Measurements from ENCODE around the gene GTF2F1.
"Not testable (repeated sequence)": the region's sequence is repeated elsewhere in the genome, so short reads cannot be mapped to it uniquely, and the experiment has no call there.

The GTF2F1 gene

DNA sequence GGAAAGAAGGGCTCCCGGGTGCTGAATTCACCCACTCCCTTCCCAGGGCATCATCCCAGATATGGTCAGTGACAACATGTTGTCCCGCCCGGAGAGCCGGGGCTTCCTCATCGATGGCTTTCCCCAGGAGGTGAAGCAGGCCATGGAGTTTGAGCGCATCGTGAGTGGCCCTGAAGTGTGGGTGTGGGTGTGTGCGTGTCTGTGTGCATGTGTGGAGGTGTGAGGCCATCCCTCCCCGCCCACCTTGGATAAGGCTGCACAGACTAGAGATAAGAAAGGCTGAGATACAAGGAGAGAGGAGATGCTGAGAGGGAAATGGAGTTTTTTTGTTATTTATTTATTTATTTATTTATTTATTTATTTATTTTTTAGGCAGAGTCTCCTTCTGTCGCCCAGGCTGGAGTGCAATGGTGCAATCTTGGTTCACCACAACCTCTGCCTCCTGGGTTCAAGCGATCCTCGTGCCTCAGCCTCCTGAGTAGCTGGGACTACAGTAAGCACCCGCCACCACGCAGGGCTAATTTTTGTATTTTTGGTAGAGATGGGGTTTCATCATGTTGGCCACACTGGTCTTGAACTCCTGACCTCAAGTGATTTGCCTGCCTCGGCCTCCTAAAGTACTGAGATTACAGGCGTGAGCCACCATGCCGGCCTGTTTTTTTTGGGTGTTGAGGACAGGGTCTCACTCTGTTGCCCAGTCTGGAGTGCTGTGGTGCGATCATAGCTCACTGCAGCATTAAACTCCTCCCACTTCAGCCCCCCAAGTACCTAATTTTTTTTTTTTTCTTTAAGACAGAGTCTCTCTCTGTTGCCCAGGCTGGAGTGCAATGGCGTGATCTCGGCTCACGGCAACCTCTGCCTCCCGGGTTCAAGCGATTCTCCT, 7.3 kb upstream of the GTF2F1 start:
- H3K36me3 ChIP-seq (ENCODE audit: control insufficient read depth in 1 of 2, insufficient read depth in 2 of 2, low read length in 2 of 2); H3K79me2 ChIP-seq (ENCODE audit: control insufficient read depth, insufficient read depth, low read length, poor library complexity); H3K27ac ChIP-seq (ENCODE audit: low read depth, low read length); DNase-seq; H2BK120ac ChIP-seq (ENCODE audit: insufficient read depth, low read length, poor library complexity); H3K4me1 ChIP-seq (ENCODE audit: control insufficient read depth in 1 of 2, insufficient read depth in 2 of 2, low read length in 2 of 2); H3K4me3 ChIP-seq (ENCODE audit: low read depth, low read length); H2BK12ac ChIP-seq (ENCODE audit: low read length); H3K9me3 ChIP-seq (ENCODE audit: insufficient read depth, low read depth, low read length); H3K27me3 ChIP-seq (ENCODE audit: insufficient read depth, low read length); H4K8ac ChIP-seq (ENCODE audit: low read depth, low read length); H3K18ac ChIP-seq (ENCODE audit: low read length); H3K9ac ChIP-seq (ENCODE audit: low read length); H3K23ac ChIP-seq (ENCODE audit: low read length); H3K14ac ChIP-seq (ENCODE audit: low read length); H2AK5ac ChIP-seq (ENCODE audit: low read length); H4K12ac ChIP-seq (ENCODE audit: low read depth, low read length); H3K79me1 ChIP-seq (ENCODE audit: low read length); H2AFZ ChIP-seq (ENCODE audit: insufficient read depth, low read length, poor library complexity); H4K91ac ChIP-seq (ENCODE audit: low read depth, low read length); H3K4me2 ChIP-seq (ENCODE audit: low read length); H3K4ac ChIP-seq (ENCODE audit: low read depth, low read length); H2BK5ac ChIP-seq (ENCODE audit: low read depth, low read length, poor library complexity): not testable (repeated sequence)
- WGBS (ENCODE audit: extremely low coverage, insufficient coverage, insufficient read length) = no CpG with 5 or more reads among the region's 23 CpGs

DNA sequence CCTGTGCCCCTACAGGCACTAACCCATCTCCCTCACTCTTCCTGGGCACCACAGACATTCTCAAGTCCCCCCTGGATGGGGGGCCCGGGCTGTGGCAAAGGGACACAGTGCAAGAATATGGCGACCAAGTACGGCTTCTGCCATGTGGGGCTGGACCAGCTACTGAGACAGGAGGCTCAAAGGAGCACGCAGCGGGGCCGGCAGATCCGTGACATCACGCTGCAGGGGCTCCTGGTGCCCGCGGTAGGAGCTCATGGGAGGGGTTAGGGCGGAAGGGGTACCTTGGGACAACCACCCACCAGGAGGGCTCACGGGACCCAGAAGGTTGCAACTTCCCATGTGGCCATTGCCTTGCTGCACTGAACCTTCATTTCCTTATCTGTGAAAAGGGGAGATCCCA, 3.3 kb upstream of the GTF2F1 start:
- WGBS (ENCODE audit: extremely low coverage, insufficient coverage, insufficient read length) = no CpG with 5 or more reads among the region's 12 CpGs
- no peak overlapping the region for H2AFZ ChIP-seq (ENCODE audit: insufficient read depth, low read length, poor library complexity)
- H3K27ac ChIP-seq (ENCODE audit: low read depth, low read length) = no peak overlapping the region
- H3K4ac ChIP-seq (ENCODE audit: low read depth, low read length) = no peak overlapping the region
- H2BK12ac ChIP-seq (ENCODE audit: low read length) = no peak overlapping the region
- peaks cover 17% of the 10 kb centered on the region for H3K79me1 ChIP-seq (ENCODE audit: low read length)
- H2AK5ac ChIP-seq (ENCODE audit: low read length) = no peak overlapping the region
- DNase-seq = no peak
- no peaks in the 10 kb centered on the region for H3K9me3 ChIP-seq (ENCODE audit: insufficient read depth, low read depth, low read length)
- H4K91ac ChIP-seq (ENCODE audit: low read depth, low read length) = no peak overlapping the region
- no peak overlapping the region for H3K18ac ChIP-seq (ENCODE audit: low read length)
- no peak overlapping the region for H4K8ac ChIP-seq (ENCODE audit: low read depth, low read length)
- H3K4me3 ChIP-seq (ENCODE audit: low read depth, low read length) = no peak overlapping the region
- no peak overlapping the region for H4K12ac ChIP-seq (ENCODE audit: low read depth, low read length)
- no peak overlapping the region for H3K23ac ChIP-seq (ENCODE audit: low read length)
- H3K4me1 ChIP-seq (ENCODE audit: control insufficient read depth in 1 of 2, insufficient read depth in 2 of 2, low read length in 2 of 2) = peaks cover 10 to 12% of the 10 kb centered on the region in 2 experiments
- H3K4me2 ChIP-seq (ENCODE audit: low read length) = no peak overlapping the region
- H3K36me3 ChIP-seq (ENCODE audit: control insufficient read depth in 1 of 2, insufficient read depth in 2 of 2, low read length in 2 of 2) = peaks cover 4 to 5% of the 10 kb centered on the region in 2 experiments
- no peaks in the 10 kb centered on the region for H3K27me3 ChIP-seq (ENCODE audit: insufficient read depth, low read length)
- peaks cover 15% of the 10 kb centered on the region for H3K79me2 ChIP-seq (ENCODE audit: control insufficient read depth, insufficient read depth, low read length, poor library complexity)
- H2BK5ac ChIP-seq (ENCODE audit: low read depth, low read length, poor library complexity) = no peak overlapping the region
- H2BK120ac ChIP-seq (ENCODE audit: insufficient read depth, low read length, poor library complexity) = no peak overlapping the region
- no peak overlapping the region for H3K14ac ChIP-seq (ENCODE audit: low read length)
- no peak overlapping the region for H3K9ac ChIP-seq (ENCODE audit: low read length)

DNA sequence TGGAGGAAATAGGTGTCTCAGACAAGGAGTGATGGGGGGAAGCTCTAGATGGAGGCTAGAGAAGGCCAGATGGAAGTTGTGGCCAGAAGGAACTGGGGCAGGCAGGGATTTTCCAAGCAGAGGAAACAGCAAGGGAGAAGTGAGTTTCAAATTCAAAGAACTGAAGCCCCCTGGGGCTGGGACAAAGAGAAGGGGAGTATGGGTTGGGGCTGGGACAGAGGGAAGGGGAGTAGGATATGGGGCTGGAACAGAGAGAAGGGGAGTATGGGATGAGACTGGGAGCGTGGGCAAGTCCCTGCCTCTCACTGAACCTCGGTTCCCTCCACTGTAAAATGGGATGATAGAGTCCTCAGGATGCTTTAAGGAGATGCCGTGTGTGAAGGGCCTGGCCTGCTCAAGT, 1.9 kb upstream of the GTF2F1 start:
- Histone ChIP-seq H4K8ac (ENCODE audit: low read depth, low read length) (no peak overlapping the region), H3K4ac (ENCODE audit: low read depth, low read length) (no peak overlapping the region), H2BK120ac (ENCODE audit: insufficient read depth, low read length, poor library complexity) (no peak overlapping the region), H3K79me1 (ENCODE audit: low read length) (peaks cover 17% of the 10 kb centered on the region), H3K4me1 (ENCODE audit: control insufficient read depth in 1 of 2, insufficient read depth in 2 of 2, low read length in 2 of 2) (peaks cover 10 to 12% of the 10 kb centered on the region in 2 experiments), H3K18ac (ENCODE audit: low read length) (no peak overlapping the region), H2BK12ac (ENCODE audit: low read length) (no peak overlapping the region), H3K27me3 (ENCODE audit: insufficient read depth, low read length) (no peaks in the 10 kb centered on the region), H2AK5ac (ENCODE audit: low read length) (no peak overlapping the region), H3K36me3 (ENCODE audit: control insufficient read depth in 1 of 2, insufficient read depth in 2 of 2, low read length in 2 of 2) (peaks cover 10% of the 10 kb centered on the region in 2 experiments), H3K79me2 (ENCODE audit: control insufficient read depth, insufficient read depth, low read length, poor library complexity) (peaks cover 15% of the 10 kb centered on the region), H3K23ac (ENCODE audit: low read length) (peak overlapping the region; percentile 54), H3K9me3 (ENCODE audit: insufficient read depth, low read depth, low read length) (no peaks in the 10 kb centered on the region), H3K14ac (ENCODE audit: low read length) (no peak overlapping the region), H3K4me3 (ENCODE audit: low read depth, low read length) (no peak overlapping the region), H2AFZ (ENCODE audit: insufficient read depth, low read length, poor library complexity) (no peak overlapping the region), H4K91ac (ENCODE audit: low read depth, low read length) (no peak overlapping the region), H3K4me2 (ENCODE audit: low read length) (no peak overlapping the region), H2BK5ac (ENCODE audit: low read depth, low read length, poor library complexity) (no peak overlapping the region), H3K27ac (ENCODE audit: low read depth, low read length) (no peak overlapping the region), H3K9ac (ENCODE audit: low read length) (no peak overlapping the region), H4K12ac (ENCODE audit: low read depth, low read length) (no peak overlapping the region)
- no CpG with 5 or more reads among the region's 3 CpGs for WGBS (ENCODE audit: extremely low coverage, insufficient coverage, insufficient read length)
- DNase-seq = no peak

DNA sequence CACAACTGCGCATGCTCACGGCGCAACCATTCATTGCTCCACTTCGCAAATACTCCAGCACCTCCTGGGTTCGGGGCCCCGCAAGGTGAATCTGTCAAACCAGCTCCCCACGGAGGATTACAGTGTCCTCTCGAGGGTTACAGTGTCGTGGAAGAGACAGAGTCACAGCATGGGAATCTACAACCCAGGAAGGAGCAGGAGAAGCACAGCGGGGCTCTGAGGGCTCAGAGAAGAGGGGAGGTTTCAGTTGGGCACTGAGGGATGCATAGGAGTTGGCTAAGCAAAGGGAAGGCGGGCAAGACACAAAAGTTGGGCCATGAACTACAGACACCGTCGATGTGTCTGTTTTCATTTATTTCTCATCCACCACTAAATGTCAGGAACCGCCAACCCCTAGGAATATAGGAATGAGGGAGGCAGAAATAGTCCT, 1.0 kb upstream of the GTF2F1 start:
- Histone ChIP-seq H3K4me2 (ENCODE audit: low read length) (peak overlapping the region; percentile 85), H3K9me3 (ENCODE audit: insufficient read depth, low read depth, low read length) (no peaks in the 10 kb centered on the region), H3K9ac (ENCODE audit: low read length) (peak overlapping the region; percentile 32), H3K14ac (ENCODE audit: low read length) (peak overlapping the region; percentile 70), H2AFZ (ENCODE audit: insufficient read depth, low read length, poor library complexity) (peak overlapping the region; percentile 82), H3K4me1 (ENCODE audit: control insufficient read depth in 1 of 2, insufficient read depth in 2 of 2, low read length in 2 of 2) (peaks cover 10 to 12% of the 10 kb centered on the region in 2 experiments), H3K27ac (ENCODE audit: low read depth, low read length) (peak overlapping the region; percentile 82), H2AK5ac (ENCODE audit: low read length) (peak overlapping the region; percentile 43), H2BK12ac (ENCODE audit: low read length) (peak overlapping the region; percentile 62), H4K8ac (ENCODE audit: low read depth, low read length) (peak overlapping the region; percentile 96), H3K27me3 (ENCODE audit: insufficient read depth, low read length) (no peaks in the 10 kb centered on the region), H3K18ac (ENCODE audit: low read length) (peak overlapping the region; percentile 89), H4K12ac (ENCODE audit: low read depth, low read length) (peak overlapping the region; percentile 85), H3K4ac (ENCODE audit: low read depth, low read length) (peak overlapping the region; percentile 73), H3K79me1 (ENCODE audit: low read length) (peaks cover 17% of the 10 kb centered on the region), H2BK120ac (ENCODE audit: insufficient read depth, low read length, poor library complexity) (peak overlapping the region; percentile 91), H4K91ac (ENCODE audit: low read depth, low read length) (peak overlapping the region; percentile 88), H3K36me3 (ENCODE audit: control insufficient read depth in 1 of 2, insufficient read depth in 2 of 2, low read length in 2 of 2) (peaks cover 15 to 16% of the 10 kb centered on the region in 2 experiments), H3K23ac (ENCODE audit: low read length) (no peak overlapping the region), H3K4me3 (ENCODE audit: low read depth, low read length) (peak overlapping the region; percentile 85), H3K79me2 (ENCODE audit: control insufficient read depth, insufficient read depth, low read length, poor library complexity) (peaks cover 15% of the 10 kb centered on the region), H2BK5ac (ENCODE audit: low read depth, low read length, poor library complexity) (peak overlapping the region; percentile 68)
- no CpG with 5 or more reads among the region's 14 CpGs for WGBS (ENCODE audit: extremely low coverage, insufficient coverage, insufficient read length)
- DNase-seq = peak in 1 of 2 donors; percentile 56
